ENCODE results near the gene GPC1. TPM values are rescaled to one million over a fixed set of nuclear protein-coding genes. Genes with fewer than 3 reads are reported as not detected.
"Not testable (repeated sequence)": the region's sequence is repeated elsewhere in the genome, so short reads cannot be mapped to it uniquely, and the experiment has no call there.

Gene GPC1
- total RNA-seq, 1 donor from 2014 or later: 58.0 TPM

DNA sequence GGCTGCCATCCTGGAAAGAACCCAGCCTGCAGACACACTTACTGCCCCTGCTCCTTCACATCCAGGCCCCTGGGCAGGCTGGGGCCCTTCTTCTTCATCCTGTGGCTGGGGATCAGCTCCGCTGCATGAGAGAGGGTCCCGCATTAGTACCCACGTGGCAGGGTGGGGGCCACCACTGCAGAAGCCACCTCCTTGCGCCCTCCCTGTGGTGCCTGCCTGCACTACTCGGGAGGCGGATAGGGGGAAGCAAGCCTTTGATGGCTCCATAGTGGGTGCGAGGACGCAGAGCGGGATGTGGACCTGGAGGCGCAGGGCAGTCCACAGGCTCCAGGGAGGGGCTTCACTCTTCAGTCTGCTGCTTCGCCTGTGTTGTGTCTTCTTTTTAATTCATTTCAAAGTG, 46.7 kb downstream of the GPC1 start:
- DNase-seq (ENCODE audit: extremely low spot score, unreplicated experiment): no peak
- Mint-ChIP-seq H3K4me1 (ENCODE audit: unreplicated experiment) (no peaks in the 10 kb centered on the region), H3K9me3 (peaks cover 2% of the 10 kb centered on the region), H3K4me3 (no peak overlapping the region), H3K36me3 (peaks cover 4% of the 10 kb centered on the region), H3K27me3 (no peaks in the 10 kb centered on the region), H3K27ac (no peak overlapping the region)
- TF ChIP-seq CTCF (conservative IDR thresholded peaks at IDR 0.05): no peak

- Mint-ChIP-seq H3K36me3 (peaks cover 6% of the 10 kb centered on the region), H3K27me3 (no peaks in the 10 kb centered on the region), H3K9me3 (peaks cover 26% of the 10 kb centered on the region)
These were observed 56.0 kb downstream of the GPC1 start for GRCh38 chr2:240491483-240491882.

DNA sequence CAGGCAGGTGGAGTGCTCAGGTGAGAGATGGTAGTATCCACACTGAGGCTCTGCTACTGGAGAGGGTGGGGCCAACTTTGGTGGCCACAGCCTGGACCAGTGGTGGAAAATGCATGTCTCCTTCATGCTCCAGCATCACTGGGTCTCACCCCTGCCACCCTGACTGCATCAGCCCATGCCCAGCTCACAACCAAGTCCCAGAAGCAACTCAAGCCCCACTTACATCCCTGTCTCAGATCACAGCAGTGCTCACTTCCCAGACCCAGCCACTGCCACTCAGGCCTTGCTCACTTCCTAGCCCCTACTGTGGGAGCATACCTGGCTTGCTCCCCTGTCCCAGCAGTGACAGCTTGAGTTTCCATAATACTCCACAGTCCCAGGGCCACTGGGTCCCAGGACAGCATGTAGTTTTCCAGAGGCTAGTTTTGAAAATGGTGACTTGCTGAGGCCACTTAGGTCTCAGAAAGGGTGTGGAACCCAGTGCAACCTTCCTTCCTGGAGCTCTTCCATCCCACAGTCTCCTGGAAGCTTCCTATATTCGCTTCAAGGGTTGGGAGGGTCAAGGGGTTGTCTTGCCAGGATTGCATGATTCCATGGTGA, 58.8 kb downstream of the GPC1 start:
- no peak for TF ChIP-seq CTCF (conservative IDR thresholded peaks at IDR 0.05)
- no peak overlapping the region for H3K27ac Mint-ChIP-seq
- H3K9me3 Mint-ChIP-seq: peaks cover 12% of the 10 kb centered on the region

More at GRCh38 chr2:240491483-240491882, 56.0 kb downstream of the GPC1 start:
- Mint-ChIP-seq H3K4me3 (no peak overlapping the region), H3K4me1 (ENCODE audit: unreplicated experiment) (no peaks in the 10 kb centered on the region), H3K27ac (no peak overlapping the region)
- no peak for TF ChIP-seq CTCF (conservative IDR thresholded peaks at IDR 0.05)
- DNase-seq (ENCODE audit: extremely low spot score, unreplicated experiment): no peak

GRCh38 chr2:240494942-240495341, 59.5 kb downstream of the GPC1 start:
- peak; percentile 62 for TF ChIP-seq CTCF (conservative IDR thresholded peaks at IDR 0.05)
- H3K9me3 Mint-ChIP-seq; H3K4me3 Mint-ChIP-seq; H3K27ac Mint-ChIP-seq; H3K27me3 Mint-ChIP-seq; H3K4me1 Mint-ChIP-seq (ENCODE audit: unreplicated experiment); H3K36me3 Mint-ChIP-seq: not testable (repeated sequence)
- peak; percentile 47 for DNase-seq (ENCODE audit: extremely low spot score, unreplicated experiment)

More for the DNA sequence above, 58.8 kb downstream of the GPC1 start:
- Mint-ChIP-seq H3K27me3 (no peaks in the 10 kb centered on the region), H3K4me1 (ENCODE audit: unreplicated experiment) (no peaks in the 10 kb centered on the region), H3K4me3 (no peak overlapping the region), H3K36me3 (peaks cover 6% of the 10 kb centered on the region)
- no peak for DNase-seq (ENCODE audit: extremely low spot score, unreplicated experiment)

DNA sequence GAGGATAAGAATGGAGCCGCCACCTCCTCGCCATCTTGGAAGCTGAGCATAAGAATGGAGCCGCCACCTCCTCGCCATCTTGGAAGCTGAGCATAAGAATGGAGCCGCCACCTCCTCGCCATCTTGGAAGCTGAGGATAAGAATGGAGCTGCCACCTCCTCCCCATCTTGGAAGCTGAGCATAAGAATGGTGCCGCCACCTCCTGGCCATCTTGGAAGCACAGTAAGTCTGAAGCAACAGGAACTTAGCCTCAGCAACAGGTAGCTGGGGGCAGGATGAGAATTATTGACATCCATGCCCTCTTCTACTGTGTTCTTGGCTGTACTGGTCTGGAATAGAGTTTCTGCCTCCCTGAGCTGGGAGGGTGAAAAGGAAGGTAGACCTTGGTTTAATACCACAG, 61.6 kb downstream of the GPC1 start:
- not testable (repeated sequence) for H3K9me3 Mint-ChIP-seq; H3K27ac Mint-ChIP-seq; H3K4me3 Mint-ChIP-seq; H3K27me3 Mint-ChIP-seq; H3K4me1 Mint-ChIP-seq (ENCODE audit: unreplicated experiment); H3K36me3 Mint-ChIP-seq
- peak; percentile 39 for DNase-seq (ENCODE audit: extremely low spot score, unreplicated experiment)
- TF ChIP-seq CTCF (conservative IDR thresholded peaks at IDR 0.05): peak; percentile 50
